ENCODE measurements around the gene CDH2.

DNA sequence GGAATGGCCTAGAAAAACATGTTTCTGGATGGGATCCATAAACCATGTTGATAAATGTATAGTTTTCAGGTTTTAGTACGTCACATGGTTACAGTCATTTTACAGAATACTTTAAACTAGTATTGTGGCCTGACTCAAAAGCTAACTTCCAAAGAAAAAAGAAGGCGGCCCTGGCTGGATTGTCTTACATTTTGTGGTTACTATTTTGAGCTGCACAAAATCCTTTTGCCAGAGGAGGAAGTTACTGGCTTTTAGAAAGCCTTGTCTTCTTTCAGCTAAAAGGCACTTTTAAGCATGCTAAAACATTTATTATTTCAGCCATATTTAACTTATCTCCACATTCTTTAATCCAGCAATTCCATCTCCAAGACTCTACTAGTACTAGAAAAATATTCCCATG lies 227.9 kb downstream of the CDH2 start:
- TF ChIP-seq, protein P1, sequence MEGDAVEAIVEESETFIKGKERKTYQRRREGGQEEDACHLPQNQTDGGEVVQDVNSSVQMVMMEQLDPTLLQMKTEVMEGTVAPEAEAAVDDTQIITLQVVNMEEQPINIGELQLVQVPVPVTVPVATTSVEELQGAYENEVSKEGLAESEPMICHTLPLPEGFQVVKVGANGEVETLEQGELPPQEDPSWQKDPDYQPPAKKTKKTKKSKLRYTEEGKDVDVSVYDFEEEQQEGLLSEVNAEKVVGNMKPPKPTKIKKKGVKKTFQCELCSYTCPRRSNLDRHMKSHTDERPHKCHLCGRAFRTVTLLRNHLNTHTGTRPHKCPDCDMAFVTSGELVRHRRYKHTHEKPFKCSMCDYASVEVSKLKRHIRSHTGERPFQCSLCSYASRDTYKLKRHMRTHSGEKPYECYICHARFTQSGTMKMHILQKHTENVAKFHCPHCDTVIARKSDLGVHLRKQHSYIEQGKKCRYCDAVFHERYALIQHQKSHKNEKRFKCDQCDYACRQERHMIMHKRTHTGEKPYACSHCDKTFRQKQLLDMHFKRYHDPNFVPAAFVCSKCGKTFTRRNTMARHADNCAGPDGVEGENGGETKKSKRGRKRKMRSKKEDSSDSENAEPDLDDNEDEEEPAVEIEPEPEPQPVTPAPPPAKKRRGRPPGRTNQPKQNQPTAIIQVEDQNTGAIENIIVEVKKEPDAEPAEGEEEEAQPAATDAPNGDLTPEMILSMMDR (conservative IDR thresholded peaks at IDR 0.05): no peak
- no peak for TF ChIP-seq EZH2 (IDR thresholded peaks at IDR 0.05; ENCODE audit: low read depth)
